Measurements from ENCODE around the gene ADAR. TPM values are rescaled to one million over a fixed set of nuclear protein-coding genes. Genes with fewer than 3 reads are reported as not detected.
"Not testable (repeated sequence)": the region's sequence is repeated elsewhere in the genome, so short reads cannot be mapped to it uniquely, and the experiment has no call there.

The ADAR gene
- polyA plus RNA-seq (ENCODE audit: insufficient read length in 4 of 4): 100 to 1,000 TPM; 132 to 153 (median 142) TPM

- peak; percentile 79 to 91 (median 85) for DNase-seq (ENCODE audit: low read depth in 4 of 4, low spot score in 2 of 4)
Observed at GRCh38 chr1:154607609-154608396, at the start of gene ADAR. ADAR (minus strand) TSS chr1:154608186; CDS start chr1:154608006, 180 bp downstream.

GRCh38 chr1:154657556-154657955 is 49.6 kb upstream of the ADAR start:
- no peak for DNase-seq (ENCODE audit: low read depth in 4 of 4, low spot score in 2 of 4)

GRCh38 chr1:154652893-154653292 is 44.9 kb upstream of the ADAR start:
- DNase-seq (ENCODE audit: low read depth in 4 of 4, low spot score in 2 of 4): no peak

- not testable (repeated sequence) for DNase-seq (ENCODE audit: low read depth in 4 of 4, low spot score in 2 of 4)
Observed at GRCh38 chr1:154644724-154645123, 36.7 kb upstream of the ADAR start.

GRCh38 chr1:154641534-154641933 is 33.5 kb upstream of the ADAR start:
- no peak for DNase-seq (ENCODE audit: low read depth in 4 of 4, low spot score in 2 of 4)

GRCh38 chr1:154639876-154640275 is 31.9 kb upstream of the ADAR start:
- DNase-seq (ENCODE audit: low read depth in 4 of 4, low spot score in 2 of 4): no peak

GRCh38 chr1:154635171-154635570 is 27.2 kb upstream of the ADAR start:
- DNase-seq (ENCODE audit: low read depth in 4 of 4, low spot score in 2 of 4): no peak

- no peak for DNase-seq (ENCODE audit: low read depth in 4 of 4, low spot score in 2 of 4)
Observed at GRCh38 chr1:154629675-154630073, 21.7 kb upstream of the ADAR start.

GRCh38 chr1:154629061-154629674 is 21.2 kb upstream of the ADAR start:
- DNase-seq (ENCODE audit: low read depth in 4 of 4, low spot score in 2 of 4): no peak

- no peak for DNase-seq (ENCODE audit: low read depth in 4 of 4, low spot score in 2 of 4)
Observed at GRCh38 chr1:154628121-154628405, 20.1 kb upstream of the ADAR start.

GRCh38 chr1:154627257-154628120 is 19.5 kb upstream of the ADAR start:
- peak; percentile 80 to 91 (median 86) for DNase-seq (ENCODE audit: low read depth in 4 of 4, low spot score in 2 of 4)

GRCh38 chr1:154626456-154627256 is 18.7 kb upstream of the ADAR start:
- DNase-seq (ENCODE audit: low read depth in 4 of 4, low spot score in 2 of 4): no peak

GRCh38 chr1:154624746-154625643 is 17.0 kb upstream of the ADAR start:
- no peak for DNase-seq (ENCODE audit: low read depth in 4 of 4, low spot score in 2 of 4)

- DNase-seq (ENCODE audit: low read depth in 4 of 4, low spot score in 2 of 4): no peak
Observed at GRCh38 chr1:154623358-154623757, 15.4 kb upstream of the ADAR start.

- no peak for DNase-seq (ENCODE audit: low read depth in 4 of 4, low spot score in 2 of 4)
Observed at GRCh38 chr1:154622503-154623039, 14.6 kb upstream of the ADAR start.

- DNase-seq (ENCODE audit: low read depth in 4 of 4, low spot score in 2 of 4): no peak
Observed at GRCh38 chr1:154621875-154622274, 13.9 kb upstream of the ADAR start.

GRCh38 chr1:154620751-154621150 is 12.8 kb upstream of the ADAR start:
- no peak for DNase-seq (ENCODE audit: low read depth in 4 of 4, low spot score in 2 of 4)

GRCh38 chr1:154619181-154619948 is 11.4 kb upstream of the ADAR start:
- no peak for DNase-seq (ENCODE audit: low read depth in 4 of 4, low spot score in 2 of 4)
